Transverse colon (tissue), 3 donors: Measurements from ENCODE around the gene GARS1.

Experiments
- CTCF ChIP-seq, 5 experiments: fragments of 200-600 bp in 3 of 5; fragments of 450-650 bp in 2 of 5; sonication (generic) in 3 of 5; IDR thresholded peaks; 1 replicate in 2 of 5; 2 replicates in 3 of 5; pipeline ENCODE4 v1.5.1; 2016 to 2017; ENCODE audit warnings: antibody characterized with exemption in 5 of 5, inconsistent platforms in 3 of 5, mild to moderate bottlenecking in 2 of 5, moderate library complexity in 1 of 5
- POLR2A ChIP-seq: fragments of 450-650 bp; IDR thresholded peaks from one replicate; pipeline ENCODE4 v1.6.1; 2016; ENCODE audit warnings: antibody characterized with exemption, mild to moderate bottlenecking, moderate library complexity

- no peak for TF ChIP-seq CTCF (IDR thresholded peaks at IDR 0.05)
- TF ChIP-seq POLR2A, result no peak
Measured at GRCh38 chr7:30557245-30557644, 37.4 kb upstream of the GARS1 start.
